Activated CD4-positive, CD25-positive, alpha-beta regulatory T cell (primary cell): ENCODE data around the gene SLC6A7.

Source experiments
- DNase-seq, 4 experiments: peaks; one replicate each; lab custom pipeline; 2025; lab: John Stamatoyannopoulos, UW

The SLC6A7 gene

DNA sequence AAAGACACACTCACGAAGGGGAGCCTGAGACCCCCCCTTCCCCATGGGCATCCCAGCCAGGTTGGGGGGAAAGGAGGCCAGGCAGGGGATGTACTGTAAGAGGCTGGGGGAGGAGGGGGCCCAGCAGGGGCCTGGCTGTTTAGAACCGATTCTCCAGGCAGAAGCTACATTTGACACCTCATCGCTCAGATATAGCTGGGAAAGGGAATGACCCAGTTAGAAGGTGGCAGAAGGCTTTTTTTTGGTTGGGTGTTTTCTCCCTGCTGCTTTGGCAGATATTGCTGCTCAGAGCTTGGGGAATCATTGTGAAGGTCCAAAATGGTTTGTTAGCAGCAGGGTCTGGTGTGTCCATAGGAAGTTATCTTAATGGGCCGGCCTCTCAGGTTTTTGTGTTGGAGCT lies 17.3 kb upstream of the SLC6A7 start:
- DNase-seq, result no peak

DNA sequence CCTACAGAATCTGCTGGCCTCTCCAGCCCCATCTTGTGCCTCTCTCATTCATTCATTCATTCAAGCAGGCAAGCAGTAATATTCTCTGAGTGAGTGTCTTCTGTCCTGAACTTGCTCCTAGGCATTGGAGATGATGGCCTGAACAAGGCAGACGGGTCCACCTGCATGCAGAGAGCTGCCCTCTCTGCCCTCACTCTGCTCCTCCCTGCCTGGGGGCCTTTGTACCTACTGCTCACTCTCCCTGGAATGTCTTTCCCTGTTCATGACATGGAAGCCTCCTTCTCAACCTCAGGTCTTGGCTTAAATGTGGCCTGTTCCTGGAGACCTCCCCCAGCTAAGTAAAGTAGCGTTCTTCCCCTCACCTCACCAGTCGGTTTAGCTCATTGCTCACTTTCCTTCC lies 16.7 kb upstream of the SLC6A7 start:
- DNase-seq, result no peak

DNA sequence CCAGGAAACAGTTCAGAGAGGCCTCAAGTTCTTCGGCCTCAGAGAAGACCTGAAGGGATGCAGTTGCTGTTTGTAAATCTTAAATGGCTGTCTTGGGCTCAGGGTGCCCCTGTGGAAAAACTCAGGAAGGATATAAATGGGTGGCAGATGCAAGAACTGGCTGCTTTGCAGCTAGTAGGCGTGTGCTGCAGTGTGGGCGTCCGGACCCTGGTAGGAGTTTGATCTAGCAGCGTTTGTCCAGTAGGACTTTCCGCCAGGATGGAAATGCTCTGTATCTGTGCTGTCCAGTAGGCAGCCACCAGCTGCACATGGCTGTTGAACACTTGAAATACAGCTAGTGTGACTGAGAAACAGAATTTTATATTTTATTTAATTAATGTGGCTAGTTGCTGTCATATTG lies 15.6 kb upstream of the SLC6A7 start:
- no peak for DNase-seq

DNA sequence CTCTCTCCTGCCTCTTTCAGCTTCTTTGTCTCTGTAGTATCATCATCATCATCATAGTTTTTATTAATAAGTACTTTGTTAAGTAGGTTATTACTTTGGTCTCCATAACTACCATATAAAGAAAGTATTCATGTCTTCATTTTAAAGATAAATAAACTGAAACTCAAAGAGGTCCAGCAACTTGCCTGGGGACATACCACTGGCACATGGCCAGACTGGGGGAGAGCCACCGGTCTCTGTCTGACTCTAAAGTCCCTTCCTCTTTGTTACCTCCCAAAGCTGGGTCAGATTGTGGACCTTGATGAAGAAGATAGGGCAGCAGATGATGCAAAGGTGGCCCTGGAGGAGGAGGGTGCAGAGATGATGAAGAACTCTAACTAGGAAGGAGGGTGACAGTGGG lies 14.8 kb upstream of the SLC6A7 start:
- DNase-seq, result no peak

DNA sequence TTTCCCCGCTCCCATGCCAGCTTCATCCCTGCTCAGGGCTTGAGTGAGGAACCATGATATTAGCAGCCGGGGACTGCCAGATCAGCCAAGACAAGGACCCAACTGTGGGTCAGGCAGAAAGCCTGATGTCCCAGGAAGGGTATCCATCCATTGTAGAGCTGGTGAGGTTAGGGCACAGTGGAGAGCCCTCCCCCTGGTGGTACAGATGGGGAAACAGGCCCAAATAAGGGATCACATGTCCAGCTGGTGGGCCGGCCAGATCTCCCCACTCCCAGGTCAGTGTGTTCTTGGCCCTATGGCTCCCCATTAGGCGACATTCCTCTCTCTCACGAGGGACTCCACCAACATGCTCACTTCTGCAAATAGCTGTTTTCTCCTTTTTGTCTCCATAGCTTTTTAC lies 14.3 kb upstream of the SLC6A7 start:
- no peak for DNase-seq

DNA sequence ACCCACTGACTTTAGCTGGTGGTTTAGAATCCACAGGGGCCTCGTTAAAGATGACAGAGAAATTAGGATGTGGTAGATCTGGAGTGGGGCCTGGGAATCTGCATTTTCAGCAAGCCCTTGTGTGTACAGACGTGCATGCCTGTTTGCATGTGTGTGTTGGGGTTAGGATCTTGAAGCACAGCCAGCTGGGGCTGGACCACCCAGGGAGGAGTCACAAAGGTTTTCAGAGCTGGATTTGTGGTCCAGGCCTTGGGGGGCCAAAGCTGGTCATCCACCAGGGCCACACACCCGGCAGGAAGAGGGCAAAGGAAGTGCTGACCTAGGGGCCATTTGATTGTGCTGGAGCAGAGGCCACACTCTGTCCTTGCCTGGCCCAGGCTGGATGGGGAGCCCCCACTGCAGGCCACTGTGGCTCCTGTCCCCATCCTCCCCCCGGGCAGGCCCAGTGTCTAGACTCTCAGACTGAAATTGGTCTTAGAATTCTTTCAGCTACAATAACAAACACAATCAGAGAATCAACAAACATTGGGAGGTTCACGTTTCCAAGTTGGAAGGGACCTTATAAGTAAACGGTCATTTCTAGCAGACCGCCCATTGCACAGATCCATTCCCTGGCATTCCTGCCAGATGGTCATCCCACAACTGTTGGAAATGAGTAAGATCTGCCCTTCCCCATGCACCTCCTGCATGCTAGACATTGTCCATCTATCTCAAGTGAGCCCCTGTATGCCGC lies 13.0 kb upstream of the SLC6A7 start:
- DNase-seq, result no peak

DNA sequence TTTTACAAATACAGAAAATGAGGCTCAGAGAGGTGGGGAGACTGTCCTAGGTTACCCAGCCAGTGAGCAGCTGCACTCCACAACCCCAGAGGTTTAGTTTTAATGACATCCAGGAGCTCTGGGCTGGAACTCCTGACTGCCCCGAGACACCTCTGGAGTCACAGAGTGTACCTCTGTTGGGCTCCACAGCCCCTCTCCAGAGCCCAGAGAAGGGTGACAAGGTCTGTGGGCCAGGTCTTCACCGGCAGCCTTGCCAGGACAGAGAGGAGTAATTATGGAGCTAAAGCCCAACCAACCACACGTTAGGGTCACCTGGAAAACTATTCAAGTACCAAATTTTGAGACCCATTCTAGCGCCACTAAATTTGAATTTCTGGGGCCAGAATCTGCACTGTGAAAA lies 12.1 kb upstream of the SLC6A7 start:
- no peak for DNase-seq

DNA sequence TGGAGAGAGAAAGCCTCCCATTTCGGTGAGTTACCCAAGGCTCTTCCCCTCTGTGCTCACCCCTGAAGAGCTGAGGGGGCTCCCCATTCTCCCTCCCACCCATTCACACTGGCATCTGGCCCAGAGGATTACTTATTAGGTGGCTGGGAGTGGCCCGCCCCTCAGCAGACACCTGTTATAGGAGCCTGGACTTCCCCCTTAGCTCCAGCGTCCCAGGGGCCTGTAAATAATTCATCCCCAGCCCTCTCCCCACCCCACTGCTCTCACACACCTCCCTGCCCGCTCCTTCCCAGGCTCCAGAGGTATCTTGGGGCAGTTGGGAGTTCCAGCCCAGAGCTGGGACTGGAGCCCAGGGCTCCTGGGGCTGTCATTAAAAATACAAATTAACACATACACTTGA lies 11.6 kb upstream of the SLC6A7 start:
- no peak for DNase-seq

DNA sequence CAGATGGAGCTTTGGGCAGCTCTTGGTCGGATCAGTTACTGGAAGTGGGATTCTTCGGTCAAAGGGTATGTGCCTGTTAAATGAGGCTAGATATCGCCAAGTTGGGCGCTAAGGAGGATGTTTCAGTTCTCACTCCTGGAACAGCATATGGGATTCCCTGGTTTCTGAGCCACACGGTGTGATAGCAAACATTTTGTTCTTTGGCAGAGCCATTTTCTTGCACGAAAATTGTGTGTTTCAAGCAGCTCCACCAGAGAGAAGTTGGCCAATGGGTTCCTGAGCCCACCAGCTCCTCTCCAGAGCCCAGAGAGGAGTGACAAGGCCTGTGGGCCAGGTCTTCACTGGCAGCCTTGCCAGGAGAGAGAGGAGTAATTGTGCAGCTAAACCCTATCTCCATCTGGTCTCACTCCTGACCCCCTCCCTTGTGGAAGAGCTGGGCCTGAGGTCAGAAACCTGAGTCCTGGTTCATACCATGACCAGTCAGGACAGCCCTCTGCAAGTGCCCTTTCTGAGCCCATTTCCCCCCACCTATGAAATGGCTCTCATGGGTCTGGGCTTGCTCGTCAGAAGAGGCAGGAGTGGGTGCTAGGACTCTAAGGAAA lies 10.7 kb upstream of the SLC6A7 start:
- DNase-seq, result no peak

DNA sequence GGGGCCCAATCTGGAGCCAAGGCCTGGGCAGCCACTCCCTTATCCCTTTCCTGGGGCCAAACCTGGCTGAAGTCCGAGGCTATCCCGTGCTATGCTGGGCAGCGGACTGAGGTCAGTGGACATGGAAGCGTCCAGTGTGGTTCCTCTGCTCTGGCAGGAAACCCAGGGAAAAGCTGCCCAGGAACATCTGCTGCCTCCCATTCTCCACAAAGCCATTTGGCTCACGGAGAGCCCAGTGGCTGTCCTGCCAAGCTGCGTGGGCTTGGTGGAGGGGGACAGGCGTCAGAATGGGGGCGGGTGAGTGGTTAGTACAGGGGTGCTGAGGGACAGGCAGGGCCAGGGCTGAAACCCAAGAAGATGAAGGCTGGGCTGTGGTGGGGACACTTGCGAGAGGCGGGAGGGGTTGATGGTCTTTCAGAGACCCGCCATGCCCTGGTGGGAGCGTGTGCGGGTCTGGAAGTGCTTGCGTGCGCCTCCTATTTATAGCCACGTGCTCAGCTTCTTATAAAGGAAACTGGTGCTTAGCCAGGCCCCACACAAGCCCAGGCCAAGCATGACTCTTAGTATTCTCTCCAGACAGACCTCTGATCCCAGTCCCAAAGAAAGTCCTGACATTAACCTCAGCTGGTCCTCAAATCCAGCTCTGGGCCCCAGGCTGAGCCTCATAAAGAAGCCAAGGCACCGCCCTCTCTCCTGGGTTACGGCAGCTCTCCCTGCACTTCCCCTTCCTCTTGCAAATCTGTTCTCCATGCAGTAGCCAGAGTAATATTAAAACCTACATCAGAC lies 9.4 kb upstream of the SLC6A7 start:
- DNase-seq, result no peak

DNA sequence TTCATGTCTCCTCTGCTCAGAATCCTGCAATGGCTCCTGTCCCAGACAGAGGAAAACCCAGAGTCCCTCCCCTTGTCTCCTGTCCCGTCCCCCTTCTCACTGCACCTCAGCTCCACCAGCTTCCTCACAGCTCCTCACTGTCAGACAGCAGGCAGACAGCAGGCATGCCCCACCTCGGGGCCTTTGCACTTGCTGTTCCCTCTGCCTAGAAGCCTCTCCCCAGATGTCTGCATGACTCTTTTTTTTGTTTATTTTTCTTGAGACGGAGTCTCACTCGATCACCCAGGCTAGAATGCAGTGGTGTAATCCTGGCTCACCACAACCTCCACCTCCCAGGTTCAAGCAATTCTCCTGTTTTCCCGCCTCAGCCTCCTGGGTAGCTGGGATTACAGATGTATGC lies 8.8 kb upstream of the SLC6A7 start:
- DNase-seq, result no peak

DNA sequence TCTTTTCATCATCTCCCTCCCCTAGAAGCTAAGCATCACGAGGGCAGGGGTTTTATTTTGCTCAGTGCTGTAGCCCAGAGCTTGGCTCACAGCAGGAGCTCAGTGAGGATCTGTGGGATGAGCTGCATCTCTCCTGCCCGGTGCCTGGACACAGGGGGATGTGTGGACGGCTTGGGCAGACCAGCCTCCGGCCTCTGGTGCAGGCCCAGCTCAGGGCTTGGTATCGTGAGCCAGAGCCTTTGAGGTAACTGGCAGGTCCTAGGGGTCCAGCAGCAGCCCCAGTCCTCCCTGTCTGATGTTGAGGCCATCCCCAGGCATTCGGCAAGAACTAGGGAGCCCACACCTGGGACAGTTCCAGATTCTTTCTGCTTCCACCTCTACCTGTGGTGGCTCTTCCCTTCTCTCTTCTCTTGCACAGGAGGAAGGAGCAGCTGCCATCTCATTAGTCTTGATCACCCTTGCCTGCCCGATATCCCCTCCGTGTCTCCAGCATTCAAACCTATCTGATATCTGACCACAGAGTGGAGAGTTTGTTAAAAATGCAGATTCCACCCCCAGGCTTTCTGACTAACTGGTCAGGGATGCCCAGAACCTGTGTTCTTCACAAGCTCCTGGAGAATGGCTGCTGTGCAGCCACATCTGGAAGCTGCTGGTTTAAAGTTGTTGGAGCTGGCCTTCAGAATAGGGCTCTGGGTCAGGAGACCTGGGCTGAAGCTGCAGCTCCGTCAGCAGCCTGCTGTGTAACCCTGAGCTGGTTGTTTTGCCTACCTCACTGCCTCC lies 7.9 kb upstream of the SLC6A7 start:
- no peak for DNase-seq

DNA sequence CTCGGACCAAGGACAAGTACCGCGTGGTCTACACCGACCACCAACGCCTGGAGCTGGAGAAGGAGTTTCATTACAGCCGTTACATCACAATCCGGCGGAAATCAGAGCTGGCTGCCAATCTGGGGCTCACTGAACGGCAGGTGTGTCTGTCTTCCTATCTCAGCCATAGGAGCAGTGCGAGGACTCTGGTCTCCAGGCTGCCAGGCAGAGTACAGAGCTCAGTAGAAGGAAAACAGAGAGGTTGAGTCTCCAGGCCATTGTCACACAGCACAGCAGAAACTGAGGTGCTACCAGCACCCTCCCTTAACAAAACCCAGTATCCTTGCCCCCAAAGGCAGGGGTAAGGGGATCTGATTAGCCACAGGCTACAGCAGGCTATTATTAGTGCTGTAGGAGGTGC lies 7.1 kb upstream of the SLC6A7 start:
- no peak for DNase-seq

DNA sequence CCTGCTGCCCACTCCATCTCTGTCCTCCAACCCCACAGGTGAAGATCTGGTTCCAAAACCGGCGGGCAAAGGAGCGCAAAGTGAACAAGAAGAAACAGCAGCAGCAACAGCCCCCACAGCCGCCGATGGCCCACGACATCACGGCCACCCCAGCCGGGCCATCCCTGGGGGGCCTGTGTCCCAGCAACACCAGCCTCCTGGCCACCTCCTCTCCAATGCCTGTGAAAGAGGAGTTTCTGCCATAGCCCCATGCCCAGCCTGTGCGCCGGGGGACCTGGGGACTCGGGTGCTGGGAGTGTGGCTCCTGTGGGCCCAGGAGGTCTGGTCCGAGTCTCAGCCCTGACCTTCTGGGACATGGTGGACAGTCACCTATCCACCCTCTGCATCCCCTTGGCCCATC lies 6.4 kb upstream of the SLC6A7 start:
- DNase-seq, result no peak

DNA sequence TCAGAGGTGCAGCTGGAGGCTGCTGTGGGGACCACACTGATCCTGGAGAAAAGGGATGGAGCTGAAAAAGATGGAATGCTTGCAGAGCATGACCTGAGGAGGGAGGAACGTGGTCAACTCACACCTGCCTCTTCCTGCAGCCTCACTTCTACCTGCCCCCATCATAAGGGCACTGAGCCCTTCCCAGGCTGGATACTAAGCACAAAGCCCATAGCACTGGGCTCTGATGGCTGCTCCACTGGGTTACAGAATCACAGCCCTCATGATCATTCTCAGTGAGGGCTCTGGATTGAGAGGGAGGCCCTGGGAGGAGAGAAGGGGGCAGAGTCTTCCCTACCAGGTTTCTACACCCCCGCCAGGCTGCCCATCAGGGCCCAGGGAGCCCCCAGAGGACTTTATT lies 5.9 kb upstream of the SLC6A7 start:
- DNase-seq, result no peak

DNA sequence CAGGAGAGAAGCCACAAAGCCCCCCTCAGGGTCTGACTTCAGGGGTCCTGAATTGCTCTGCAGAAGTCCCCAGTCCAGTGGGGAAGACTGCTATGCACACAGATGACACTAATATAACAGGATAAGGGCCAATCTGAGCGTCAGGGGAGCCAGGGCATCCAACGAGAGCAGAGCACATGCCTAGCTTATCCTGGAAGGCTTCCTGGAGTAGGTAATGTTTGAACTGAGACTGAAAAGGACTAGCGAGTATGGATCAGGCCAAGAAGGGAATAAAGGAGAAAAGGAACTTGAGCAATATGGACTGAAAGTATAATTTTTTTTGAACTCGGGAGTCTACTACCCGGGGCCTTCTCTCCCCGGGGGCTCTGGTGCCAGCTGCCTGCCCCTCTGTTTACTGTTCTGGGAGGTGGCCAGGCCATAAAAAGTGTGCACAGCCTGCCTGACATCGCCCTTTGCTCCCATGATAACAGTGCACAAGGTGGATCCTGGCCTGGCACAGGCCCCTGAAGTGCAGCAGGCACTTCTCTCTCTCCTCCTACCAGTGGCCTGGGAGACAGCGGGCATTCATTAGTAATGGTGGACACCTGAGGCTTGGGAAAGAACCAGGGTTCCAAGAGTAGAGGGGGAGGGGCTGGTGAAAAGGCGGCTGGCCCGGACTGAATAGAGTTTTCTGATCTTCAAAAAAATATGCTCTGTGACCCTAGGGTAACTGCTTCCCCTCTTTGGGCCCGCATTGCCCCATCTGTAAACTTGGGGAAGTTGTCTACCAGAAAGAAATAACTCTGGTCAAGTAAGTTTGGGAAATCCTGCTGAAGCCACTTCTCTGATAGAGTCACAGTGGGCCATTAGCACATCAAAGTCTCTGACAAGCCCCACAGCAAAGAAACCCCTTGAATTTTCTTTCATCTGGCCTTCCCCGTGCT lies 4.6 kb upstream of the SLC6A7 start:
- no peak for DNase-seq

DNA sequence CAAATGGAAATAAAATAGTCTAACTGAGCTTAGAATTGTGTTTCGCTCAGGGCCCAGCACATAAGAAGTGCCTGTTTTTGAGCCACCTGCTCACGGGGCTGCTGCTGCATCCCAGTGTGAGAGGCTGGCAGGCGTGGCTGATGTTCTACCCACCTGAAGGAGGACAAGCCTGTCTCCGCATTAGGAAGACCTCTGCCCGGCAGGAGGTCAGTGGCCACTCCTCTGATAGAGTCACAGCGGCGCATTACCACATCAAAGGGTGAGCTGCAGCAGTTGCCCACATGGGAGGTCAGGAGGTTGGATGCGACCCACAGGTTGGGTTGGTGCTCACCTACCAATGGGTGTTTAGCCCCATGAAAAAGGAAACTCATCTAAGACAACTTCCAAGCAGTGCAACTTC lies 3.7 kb upstream of the SLC6A7 start:
- DNase-seq, result no peak

DNA sequence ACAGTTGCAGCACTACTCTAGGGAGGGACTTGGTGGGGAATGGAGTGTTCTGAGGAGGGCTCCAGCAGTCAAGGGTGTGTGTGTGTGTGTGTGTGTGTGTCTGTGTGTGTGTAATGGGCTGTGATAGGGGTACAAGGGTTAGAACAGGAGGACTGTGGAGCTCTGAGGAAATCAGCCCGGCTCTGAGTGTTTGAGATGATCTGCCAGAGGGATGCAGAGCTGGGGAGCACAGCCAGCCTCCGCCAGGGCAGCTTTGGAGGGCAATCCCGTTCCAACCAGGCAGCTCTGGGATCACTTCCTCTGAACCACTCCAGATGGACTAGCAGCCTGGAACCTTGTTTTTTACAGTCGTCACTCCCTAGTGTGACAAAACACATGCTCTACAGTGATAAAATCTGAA lies 3.0 kb upstream of the SLC6A7 start:
- no peak for DNase-seq

DNA sequence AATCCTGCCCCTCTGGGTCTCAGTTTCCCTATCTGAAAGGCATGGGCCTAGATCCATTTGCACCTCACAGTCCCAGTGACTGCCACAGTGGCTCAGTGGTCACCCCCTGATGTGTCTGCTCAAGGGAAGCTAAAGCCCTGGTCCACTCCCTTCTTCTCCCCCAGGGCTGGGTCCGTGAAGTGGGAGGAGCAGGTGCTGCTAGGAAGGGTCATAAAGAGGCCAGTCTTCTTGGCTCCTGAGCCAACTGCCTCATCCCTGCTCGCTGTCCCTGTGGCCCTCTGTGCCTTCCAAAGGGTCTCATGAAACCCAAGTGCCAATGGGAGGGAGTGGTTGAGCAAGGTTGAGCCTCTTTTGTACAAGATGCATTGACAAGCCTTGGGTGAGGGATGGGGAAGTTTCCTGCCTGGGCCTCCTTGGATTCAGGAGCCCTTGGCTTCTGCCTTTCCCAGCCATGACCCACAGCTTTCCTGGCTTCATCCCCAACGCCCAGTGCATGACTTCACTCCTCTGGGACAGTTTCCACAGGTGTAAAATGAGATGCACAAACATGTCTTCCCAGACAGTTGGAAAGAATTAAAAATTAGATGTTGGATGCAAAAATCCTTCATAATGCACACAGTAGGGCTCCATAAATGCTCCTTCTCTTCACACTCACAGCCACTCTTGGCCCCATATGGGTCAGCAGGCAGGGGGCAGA lies 1.6 kb upstream of the SLC6A7 start:
- no peak for DNase-seq

DNA sequence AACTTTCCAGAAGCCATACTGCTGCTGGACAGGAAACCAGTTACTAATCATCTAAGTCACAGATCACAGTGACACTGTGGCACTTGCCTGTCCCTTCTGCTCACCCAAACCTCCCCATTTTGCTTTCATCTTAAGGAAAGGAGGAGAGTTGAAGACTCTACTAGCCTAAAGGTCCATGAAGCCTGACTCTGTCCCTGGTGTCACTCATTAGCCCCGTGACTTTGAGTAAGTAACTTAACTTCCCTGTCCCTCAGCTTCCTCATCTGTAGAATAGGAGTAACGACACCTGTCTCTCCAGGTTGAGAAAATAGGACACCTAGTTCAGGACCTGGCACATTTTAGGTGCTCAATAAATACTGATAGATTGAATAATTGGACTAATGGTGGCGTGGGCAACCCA lies 536 bp upstream of the SLC6A7 start:
- no peak for DNase-seq

DNA sequence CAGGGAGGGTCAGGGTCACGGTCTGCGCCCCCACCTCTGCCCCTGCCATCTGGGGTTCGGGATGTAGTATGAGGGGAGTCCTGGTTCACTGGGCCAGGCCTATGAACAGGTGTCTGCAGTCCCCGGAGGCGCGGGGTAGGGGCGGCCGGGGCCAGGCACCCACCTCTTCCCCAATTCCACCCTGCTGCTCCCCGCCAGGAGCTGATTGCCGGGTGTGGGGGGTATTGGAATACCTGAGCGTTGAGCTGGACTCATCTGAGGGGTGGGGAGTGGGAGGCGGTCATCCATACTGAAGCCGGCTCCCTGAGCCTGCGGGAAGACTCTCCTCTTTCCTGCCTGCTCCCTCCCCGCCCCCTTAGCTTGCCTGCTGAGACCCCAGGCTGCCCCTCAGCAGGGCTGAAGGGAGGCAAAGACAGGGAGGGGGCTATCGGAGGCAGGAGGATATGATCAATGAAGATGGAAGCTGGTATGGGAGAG lies 679 bp downstream of the SLC6A7 start:
- DNase-seq, result no peak
